Ramos (cell line): ENCODE measurements around the gene NCKAP5.

ENCODE experiments used
- in situ Hi-C: fragments of 300-500 bp; cut with MboI; formaldehyde crosslinking; loops from one replicate; pipeline ENCODE4 v1.14.3; 2022; ENCODE audit warnings: low sequenced_read_pairs; ENCODE audit not compliant: unreplicated experiment

Gene NCKAP5

DNA sequence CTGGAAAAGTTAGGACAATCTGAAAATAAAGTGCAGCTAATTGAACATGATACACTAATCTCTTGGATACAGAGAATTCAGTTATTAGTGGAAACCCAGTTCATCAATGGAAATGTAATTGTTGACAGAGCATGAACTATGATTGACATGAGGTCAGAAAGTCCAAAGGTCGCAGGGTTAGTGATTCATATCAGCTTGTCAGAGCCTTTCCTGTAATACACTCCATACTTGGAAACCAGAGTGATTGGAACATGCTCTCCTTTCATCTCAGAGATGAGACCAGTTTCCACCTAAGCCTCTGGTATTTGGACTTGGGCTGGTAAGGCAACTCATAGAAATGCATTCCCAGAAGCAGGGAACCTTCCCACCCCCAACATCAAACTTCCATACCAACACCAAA, 8.5 kb upstream of the NCKAP5 start:
- in situ Hi-C loops = no loop called here

GRCh38 chr2:133574620-133575019, 6.4 kb upstream of the NCKAP5 start:
- in situ Hi-C loops = no loop called here

DNA sequence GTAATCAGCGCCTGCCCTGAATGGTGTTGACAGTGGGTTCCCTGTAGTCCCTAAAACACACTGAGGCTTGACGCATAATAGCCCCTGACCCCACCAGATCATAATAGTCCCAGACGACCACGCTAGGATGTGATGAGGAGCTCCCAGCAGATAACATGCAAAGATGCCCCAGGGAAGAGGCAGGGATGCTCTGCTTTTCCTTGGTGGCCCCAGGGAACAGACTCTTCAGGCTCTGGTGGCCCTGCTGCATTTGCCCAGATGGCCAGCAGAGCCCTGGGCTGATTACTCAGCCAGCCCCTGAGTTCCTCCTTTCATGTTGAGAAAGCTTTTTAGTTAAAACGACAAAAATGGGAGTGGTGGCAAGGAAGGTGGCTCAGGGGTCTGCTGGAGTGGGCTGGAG, 5.9 kb upstream of the NCKAP5 start:
- in situ Hi-C loops = no loop called here

- in situ Hi-C loops = no loop called here
Observed at GRCh38 chr2:133573491-133574162, 5.4 kb upstream of the NCKAP5 start.

GRCh38 chr2:133571249-133571648, 3.0 kb upstream of the NCKAP5 start:
- in situ Hi-C loops = no loop called here

DNA sequence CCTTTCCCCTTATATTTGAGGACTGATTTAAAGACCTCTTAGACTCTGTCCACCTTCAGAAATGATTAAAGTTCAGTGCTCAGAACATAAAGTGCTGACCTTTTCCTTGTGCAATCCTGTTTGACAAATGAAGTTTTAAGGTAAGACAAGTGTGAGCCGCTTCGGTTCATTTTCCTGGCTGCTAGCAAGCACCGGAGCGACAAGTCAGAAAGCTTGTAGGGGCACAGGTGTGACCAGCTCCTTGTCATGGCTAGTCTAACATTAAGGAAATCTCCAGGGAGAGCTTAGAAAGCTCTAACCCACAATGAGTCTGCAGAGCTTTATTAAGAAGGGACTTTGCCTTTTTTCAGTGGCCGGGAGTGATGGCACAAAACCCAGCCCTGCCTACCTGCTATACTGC, 2.3 kb upstream of the NCKAP5 start:
- in situ Hi-C loops = no loop called here

DNA sequence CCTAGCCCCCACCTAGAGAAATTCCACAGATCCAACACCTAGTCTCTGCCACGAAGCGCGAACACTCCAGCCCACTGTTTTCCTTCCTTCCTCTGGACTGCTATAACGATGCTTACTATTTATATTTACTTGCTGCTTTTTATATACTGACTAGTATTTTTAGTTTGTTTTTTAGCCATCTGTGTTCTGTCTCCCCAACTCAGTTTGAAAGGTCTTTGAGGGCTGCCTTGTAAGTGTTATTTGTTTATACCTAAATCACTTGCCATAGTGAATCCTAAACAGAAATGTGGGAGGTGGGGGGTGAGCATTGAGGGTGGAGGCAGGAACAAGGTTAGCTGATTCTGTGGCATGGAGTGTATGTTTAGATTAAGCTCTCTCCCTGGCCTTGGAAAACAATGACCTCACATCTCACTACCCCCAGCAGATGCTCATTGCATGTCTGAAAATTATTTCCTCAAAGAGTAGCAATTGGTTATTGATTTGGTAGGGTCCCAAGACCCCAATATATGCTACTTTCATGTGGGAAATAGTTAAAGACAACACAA, 1.1 kb upstream of the NCKAP5 start:
- in situ Hi-C loops = no loop called here

DNA sequence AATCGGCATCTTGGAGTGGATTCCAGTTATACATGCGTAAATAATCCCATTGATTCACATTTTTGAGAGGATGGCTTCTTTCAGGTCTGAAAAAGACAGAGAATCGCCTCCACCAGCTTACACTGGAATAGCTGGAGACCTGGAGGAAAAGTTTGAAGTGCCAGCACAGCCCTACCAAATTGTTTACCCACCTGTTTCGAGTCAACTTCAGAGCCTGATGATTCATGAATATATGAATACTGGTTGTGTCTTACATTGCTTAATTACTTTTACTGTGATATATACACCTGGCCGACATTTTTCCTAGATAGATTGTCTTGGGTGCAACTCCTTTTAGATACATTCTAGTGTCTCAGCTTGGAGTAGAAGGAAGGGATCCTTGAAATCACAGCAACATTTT, 335 bp upstream of the NCKAP5 start:
- in situ Hi-C loops = no loop called here

DNA sequence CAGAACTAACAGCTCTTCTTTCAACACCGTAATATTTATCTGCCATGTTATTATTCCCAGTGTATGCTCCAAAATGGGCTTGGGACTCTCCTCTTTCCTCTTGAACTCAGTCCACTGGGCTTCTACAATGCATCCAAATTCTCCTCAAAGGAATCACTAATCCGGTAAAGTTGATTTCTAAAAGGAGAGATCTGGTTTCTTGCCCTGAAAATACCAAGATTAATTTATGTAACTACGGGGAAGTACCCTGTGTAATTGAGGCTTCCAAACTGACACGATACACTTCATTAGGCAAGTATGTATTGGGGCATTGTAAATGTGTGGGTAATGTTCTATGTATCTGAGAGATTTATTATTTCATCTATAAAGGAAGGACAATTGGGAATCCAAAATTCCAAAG, 5.7 kb downstream of the NCKAP5 start:
- in situ Hi-C loops = no loop called here

DNA sequence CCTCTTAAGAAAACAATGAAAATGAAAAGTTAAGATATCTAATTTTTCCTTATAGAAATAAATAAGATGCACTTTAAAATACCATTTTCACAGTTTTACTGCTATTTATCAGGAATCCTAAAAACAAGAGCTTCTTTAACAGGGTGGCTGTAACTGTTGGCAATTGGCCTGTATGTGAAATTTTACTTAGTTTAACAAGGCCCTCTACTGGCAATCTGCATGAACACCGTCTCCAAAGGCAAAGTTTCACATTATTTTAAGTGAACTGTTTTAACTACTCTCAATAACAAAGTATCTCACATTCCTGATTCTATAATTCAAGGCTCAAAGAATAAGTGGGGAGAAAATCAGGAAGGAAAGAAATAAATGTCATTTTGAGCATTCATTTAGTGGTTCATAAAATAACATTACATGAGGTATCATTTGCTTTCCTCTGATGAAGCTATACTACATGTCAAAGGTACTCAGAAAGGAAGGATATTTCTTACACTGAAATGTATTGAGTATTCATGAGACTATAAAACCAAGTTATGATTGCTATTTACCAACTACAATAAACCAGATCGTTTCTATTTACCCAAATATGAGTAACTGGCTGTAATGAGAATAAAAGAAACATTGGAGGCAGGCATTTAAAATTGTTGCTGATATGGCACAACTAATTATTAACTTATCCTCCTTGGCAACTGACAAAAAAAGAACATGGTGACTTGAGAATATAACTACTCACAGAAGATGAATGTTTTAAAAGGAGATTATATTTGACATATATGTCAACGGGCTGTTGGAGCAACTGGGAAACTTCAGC, 7.0 kb downstream of the NCKAP5 start:
- in situ Hi-C loops = no loop called here

DNA sequence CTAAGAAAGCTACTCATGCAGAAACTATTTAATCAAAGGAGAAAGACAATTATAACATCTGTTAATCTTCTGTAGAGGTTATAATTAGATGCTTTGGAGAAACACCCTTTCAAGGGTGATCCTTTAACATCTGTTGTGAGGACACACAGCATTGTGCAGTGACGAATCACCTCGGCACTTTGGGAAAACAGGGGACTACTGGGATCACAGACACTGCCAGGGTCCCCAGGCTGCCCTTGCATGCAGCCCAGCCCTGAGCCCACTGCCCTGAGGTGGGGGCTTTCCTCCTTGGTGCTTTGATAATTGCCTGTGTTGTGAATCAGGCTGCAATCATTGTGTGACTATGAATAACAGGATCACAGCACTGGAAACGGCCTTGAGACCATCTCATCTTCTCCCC, 10.6 kb downstream of the NCKAP5 start:
- in situ Hi-C loops = no loop called here

DNA sequence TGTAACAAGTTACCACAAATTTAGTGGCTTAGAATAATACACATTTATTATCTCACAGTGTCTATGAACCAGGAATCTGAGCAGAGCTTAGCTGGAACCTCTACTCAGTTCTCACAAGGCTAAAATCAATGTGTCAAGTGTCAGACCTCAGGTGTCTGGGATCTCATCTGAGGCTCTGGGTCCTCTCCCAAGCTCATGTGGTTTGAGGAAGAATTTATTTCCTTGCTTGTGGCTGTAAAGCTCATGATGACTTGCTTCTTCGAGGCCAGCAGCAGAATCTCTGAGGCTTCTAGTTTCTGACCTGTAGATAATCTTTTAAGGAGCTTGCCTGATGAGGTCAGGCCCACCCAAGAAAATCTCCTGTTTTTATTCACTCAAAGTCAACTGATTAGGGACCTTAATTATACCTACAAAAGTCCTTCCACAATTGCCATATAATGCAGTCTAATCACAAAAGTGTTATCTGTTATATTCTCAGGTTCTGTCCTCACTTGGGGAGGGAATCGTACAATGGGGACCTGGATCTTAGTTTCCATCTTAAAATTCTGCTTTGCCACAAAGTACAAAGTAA, 14.3 kb downstream of the NCKAP5 start:
- in situ Hi-C loops = no loop called here

DNA sequence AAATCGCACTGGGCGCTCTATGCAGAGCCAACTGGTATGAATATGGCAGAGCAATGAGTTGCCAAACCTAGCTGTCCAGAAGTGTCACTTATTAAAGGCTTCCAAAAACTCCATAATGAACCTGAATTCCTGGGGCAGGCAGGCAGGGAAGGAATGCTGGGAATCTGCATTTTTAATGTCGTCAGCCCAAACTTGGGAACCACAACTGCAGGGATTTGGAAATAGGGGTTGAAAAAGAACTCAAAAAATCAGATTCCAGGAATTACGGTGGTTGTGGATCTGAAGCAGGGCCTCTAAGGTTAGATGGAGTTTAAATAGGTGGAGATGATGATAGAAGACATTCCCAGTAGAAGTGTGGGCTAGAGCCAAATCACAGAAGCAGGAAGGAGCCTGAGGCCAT, 15.0 kb downstream of the NCKAP5 start:
- in situ Hi-C loops = no loop called here

DNA sequence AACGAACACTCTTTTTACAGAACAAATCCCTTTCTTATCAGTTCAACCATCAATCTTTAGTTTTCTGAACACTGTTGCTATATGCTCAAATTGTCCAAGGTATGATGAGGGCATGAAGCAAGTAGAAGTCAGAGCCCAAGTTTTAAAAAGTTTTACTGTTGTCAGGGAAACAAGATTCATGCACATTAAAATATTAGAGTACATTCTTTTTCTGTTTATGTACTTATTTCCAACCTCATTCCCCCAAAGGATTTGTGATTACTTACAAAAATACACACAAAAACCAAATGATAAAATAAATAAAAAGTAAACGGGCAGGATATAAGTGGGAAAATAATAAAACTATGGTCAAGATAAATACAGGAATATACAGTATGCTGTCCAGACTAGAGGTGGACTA, 15.4 kb downstream of the NCKAP5 start:
- in situ Hi-C loops = no loop called here

DNA sequence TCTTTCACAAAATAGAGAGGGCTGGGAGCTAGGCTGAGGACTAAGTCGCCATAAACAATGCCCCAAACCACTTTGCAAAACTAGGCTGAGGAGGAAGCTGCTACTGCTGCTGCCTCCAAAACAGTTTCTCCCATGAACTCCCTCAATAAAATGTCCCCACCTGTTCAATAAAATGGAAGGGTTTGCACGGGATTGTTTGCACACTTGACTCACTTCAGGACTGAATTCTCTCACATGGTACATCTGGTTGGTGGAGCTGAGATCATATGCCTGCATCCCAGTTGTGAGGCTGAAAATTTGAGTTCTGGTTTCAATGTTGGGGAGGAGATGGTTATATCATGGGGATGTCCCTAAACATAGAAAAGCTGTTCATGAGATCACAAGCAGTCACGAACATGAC, 26.5 kb downstream of the NCKAP5 start:
- in situ Hi-C loops = no loop called here

DNA sequence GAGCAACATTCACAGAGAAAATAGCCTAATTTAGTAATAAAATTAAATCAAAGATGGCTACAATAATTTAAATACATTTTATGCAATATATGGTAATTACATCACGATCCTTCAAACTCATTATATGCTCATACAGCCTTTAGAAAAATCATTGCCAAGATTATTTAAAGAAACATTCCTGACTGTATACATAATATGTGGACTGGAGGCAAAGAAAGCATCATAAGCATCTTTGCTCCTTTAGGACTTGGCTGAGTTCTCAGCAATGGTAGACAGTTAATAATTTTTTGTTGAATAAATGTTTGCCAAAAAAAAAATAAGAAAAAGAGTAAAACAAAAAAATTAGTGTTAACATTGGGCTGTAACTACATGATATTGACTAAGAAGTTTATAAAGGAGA, 26.9 kb downstream of the NCKAP5 start:
- in situ Hi-C loops = no loop called here

- in situ Hi-C loops = no loop called here
Observed at GRCh38 chr2:133532919-133533318, 35.3 kb downstream of the NCKAP5 start.

DNA sequence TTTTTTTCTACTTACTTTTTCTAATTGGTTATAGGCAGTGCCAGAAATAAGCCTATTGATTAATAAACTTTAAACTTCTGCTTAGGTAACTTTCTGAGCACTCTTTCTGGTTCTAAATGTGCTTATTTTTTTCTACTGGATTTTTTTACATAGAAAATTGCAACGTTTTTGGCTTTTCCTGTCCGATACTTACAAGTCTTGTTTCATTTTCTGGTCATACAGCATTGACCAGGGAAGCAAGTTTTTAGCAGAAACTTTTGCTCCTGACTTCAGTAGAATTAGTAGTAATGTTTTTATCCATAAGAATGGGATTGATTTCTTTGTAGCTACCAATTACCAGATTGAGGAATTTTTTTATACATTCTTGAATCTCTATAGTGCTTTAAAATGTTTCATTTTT, 36.9 kb downstream of the NCKAP5 start:
- in situ Hi-C loops = no loop called here

DNA sequence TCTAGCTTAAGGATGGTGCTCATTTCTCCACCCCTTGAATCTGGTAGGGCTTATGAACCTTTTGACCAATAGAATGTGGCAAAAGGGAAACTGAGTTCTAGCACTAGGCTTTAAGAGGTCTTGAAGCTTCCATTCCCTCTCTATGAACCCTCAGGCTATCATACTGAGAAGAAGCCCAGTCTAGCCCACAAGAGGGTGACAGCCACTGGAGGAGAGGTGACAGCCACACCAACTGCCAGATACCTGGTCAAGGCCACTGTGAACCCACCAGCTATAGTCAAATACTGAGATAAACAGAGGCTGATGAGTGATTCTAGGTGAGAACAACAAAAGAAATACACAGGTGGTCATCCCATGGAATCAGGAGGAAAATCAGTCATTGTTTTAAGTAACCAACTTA, 37.6 kb downstream of the NCKAP5 start:
- in situ Hi-C loops = no loop called here

DNA sequence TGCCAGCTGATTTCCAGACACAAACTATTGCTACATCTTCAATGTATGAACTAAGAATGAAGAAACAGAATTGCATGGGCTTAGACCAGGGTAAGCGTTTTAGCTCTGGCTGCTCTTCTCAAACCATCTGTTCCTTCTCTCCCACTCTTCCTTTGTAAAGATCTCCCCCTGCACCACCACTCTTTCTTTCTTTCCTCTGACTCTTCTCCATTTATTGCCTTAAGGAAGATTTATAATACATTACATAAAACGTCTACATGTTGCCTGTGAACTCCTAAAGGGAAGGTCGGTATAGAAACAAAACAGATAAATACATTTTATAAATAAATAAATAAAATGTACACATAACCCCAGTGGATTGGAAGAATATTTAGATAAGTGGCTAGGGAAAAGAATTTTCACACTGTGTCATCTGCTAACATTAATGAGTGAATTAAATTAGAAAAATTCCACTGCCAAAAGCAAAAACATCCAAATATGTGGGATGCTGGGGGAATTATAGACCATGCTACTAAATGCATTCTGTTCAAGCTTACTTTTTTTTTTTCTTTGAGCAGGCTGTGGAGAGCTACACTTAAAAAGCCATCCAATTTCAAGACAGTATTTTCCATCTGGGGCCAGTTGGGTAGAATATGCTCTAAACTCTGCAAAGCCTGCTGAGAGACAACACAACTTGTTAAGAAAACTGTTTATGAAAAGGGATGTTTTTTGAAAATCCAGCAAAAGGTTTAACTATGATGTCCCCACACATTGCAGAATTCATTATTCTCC, 41.5 kb downstream of the NCKAP5 start:
- in situ Hi-C loops = no loop called here
